Endothelial cell of coronary artery (primary cell): ENCODE measurements around the gene PWWP2A. TPM values are rescaled to one million over a fixed set of nuclear protein-coding genes. Genes with fewer than 3 reads are reported as not detected.

ENCODE experiments used
- total RNA-seq: library from RNA; depleted of rRNA; stranded (reverse); fragments of >200 nt; gene quantifications from 2 replicates; pipeline ENCODE4 v1.2.3, GENCODE V29; 2014

PWWP2A gene, protein sequence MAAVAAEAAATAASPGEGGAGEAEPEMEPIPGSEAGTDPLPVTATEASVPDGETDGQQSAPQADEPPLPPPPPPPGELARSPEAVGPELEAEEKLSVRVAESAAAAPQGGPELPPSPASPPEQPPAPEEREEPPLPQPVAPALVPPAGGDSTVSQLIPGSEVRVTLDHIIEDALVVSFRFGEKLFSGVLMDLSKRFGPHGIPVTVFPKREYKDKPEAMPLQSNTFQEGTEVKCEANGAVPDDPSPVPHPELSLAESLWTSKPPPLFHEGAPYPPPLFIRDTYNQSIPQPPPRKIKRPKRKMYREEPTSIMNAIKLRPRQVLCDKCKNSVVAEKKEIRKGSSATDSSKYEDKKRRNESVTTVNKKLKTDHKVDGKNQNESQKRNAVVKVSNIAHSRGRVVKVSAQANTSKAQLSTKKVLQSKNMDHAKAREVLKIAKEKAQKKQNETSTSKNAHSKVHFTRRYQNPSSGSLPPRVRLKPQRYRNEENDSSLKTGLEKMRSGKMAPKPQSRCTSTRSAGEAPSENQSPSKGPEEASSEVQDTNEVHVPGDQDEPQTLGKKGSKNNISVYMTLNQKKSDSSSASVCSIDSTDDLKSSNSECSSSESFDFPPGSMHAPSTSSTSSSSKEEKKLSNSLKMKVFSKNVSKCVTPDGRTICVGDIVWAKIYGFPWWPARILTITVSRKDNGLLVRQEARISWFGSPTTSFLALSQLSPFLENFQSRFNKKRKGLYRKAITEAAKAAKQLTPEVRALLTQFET
- total RNA-seq: 13.9 and 21.6 TPM in 2 replicates

DNA sequence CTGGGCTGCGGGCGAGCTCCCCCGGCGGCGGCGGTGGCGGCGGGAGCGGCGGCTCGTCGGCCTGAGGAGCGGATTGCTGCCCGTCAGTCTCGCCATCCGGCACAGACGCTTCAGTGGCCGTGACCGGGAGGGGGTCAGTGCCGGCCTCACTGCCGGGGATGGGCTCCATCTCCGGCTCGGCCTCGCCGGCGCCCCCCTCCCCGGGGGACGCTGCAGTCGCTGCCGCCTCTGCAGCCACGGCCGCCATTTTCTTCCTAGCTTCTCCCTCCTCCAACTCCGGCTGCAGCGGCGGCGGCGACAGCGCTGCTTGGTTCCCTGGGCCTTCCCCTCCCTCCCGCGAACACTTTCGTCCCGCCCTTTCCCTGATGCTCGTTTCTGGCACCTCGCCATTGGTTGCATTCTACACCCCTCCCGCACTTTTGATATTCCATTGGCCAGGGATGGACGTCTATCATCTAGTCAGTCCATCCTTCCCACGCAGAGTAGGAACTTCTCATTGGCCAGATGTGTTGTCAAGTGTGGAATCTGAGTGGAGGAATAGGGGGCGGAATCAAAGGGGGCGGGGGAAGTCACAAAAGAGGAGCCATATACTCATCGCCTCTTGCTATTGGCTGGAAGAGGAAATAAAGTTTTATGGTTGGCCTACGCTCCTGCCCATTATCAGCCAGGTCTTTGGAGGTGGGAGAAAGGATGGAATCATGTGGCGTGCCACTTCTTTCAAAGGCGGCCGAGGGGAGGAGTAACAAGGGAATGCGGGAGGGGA is at the start of gene PWWP2A:
Gene PWWP2A (minus strand): TSS at position 309 of the 763 bp plus-strand sequence. CDS start 62 bp downstream, at position 247.

Other genes with a start within 250 kb of the PWWP2A start
- 0.72 and 0.94 TPM in 2 replicates for gene ADRA1B, start 203.0 kb downstream of the PWWP2A start, total RNA-seq
- gene TTC1, start 110.3 kb downstream of the PWWP2A start, total RNA-seq: 39.9 and 48.9 TPM in 2 replicates
- not detected in 2 replicates for gene FABP6, start 110.1 kb upstream of the PWWP2A start, total RNA-seq
- gene CCNJL, start 193.1 kb upstream of the PWWP2A start, total RNA-seq: 5.0 TPM in 2 replicates